GM21576 (cell line): Measurements from ENCODE around the gene MYCBPAP.

ENCODE experiments used
- ATAC-seq: cut with Tn5 transposase; IDR thresholded peaks from one replicate; pipeline ENCODE4 v1.9.1; 2021; ENCODE audit warnings: mild to moderate bottlenecking, moderate library complexity; ENCODE audit not compliant: unreplicated experiment

The MYCBPAP gene

DNA sequence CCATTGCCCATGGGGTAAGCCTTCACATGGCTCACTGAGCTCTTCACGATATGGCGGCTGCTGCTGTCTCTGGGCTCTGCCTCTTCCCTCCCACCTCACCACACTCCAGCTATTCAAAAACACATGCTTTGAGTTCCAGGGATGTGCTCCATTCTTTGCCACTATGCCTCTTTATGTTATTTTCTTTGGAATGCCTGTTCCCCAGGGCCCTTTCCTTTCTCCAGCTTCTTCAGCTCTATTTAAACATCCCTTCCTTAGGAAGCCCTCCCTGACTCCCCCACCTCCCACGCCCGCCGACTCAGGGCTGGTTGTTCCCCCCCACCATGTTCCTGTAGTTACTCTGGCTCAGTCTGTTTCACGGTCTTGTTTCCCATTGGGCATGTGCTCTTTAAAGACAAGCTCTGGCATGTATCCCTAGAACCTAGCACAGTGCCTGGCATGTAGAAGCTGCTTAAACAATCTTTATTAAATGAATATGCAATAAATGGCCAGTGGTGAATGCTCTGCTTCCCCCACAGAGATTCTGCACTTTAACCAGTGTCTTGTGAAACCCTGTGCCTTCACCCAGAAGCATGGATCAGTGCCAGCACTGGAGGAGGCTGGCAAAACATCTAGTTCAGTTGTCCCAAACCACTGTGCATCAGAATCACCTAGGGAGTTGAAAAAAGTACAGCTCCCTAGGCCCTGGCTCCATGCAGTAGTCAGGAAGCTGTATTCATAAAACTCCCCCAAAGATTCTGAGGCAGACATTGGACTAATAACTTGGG lies 6.9 kb downstream of the MYCBPAP start:
- no peak for ATAC-seq

DNA sequence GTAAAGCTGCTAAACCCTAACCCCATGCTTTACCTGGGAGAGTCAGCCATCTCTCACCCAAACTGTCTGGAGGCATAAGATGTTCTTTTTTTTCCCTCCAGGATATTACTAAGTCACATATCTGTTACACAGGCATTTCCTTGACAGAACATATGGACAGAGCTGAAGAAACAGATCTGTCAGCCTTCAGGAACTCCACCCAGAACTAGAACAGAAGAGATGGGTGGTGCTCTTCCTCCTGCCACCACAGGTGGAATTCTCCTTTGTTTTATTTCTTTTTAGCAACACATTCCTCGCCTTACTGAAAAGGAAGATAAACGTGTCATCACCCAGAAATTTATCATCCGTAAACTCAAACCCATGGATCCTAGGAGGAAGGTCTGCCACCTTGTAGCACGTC lies 8.8 kb downstream of the MYCBPAP start:
- ATAC-seq = no peak

DNA sequence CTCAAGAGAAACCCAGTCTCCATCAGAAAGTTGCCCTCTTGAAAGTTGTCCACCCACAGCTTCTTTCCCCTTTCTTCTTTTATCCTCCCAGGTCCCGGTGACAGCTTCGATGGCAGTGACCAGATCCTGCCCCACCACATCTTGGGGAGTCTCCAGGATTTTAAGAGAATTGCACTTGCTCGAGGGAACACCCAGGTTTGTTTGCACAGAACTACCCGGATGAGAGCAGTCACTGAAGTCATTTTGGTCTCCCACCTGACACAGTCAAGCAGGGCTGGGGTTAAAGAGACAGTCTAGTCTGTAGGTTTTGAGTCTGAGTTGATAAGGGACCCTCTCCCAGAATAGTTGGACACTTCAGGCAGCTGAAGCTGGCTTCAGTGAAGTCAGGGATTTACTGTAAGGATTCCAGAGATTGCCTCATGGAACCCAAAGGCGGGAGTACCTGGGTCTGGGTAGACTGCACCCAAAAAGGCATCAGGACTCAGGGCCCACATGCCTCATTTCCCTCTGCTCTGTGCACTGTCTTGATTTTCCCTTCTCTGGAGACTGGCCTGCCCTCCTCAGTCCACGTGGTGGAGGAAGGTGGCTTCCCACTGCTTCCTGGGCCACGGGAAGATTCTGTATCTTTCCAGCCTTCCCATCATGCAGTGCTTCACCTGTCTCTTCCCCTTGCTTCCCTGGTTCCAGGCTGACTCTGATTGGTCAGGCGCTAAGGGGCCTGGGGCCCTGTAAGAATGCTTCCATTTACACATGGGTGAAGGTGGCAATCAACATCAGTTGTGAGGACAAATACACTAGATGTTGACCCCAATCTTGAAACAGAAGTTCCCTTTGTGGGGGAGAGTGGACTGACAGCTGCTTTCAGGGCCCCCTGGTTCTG lies 9.5 kb downstream of the MYCBPAP start:
- ATAC-seq = no peak

DNA sequence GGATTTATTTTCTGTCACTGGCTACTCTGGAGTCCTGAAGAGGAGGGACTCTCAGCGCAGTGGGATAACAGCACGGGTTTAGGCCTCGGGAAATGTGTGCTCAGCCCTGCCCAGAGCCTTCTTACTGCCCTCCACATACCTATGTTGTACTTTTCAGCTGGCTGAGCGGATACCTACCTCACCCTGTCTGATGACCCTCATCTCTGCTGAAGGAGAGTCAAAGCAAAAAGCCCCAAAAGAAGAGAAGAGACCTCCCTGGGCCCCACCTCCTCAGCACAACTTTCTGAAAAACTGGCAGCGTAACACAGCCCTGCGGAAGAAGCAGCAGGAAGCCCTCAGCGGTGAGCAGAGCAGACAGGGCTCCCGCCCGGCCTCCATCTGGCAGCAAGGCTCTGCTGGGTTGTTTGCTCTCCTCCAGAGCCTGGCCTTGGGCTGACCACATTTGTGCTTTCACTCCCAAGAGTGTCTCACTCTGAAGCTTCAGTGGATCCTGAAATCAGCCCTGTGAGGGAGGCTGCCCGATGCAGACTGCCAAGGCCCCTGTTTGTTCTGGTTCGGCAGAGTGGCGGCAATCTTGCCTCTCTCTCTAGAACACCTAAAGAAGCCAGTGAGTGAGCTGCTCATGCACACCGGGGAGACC lies 10.3 kb downstream of the MYCBPAP start:
- no peak for ATAC-seq

DNA sequence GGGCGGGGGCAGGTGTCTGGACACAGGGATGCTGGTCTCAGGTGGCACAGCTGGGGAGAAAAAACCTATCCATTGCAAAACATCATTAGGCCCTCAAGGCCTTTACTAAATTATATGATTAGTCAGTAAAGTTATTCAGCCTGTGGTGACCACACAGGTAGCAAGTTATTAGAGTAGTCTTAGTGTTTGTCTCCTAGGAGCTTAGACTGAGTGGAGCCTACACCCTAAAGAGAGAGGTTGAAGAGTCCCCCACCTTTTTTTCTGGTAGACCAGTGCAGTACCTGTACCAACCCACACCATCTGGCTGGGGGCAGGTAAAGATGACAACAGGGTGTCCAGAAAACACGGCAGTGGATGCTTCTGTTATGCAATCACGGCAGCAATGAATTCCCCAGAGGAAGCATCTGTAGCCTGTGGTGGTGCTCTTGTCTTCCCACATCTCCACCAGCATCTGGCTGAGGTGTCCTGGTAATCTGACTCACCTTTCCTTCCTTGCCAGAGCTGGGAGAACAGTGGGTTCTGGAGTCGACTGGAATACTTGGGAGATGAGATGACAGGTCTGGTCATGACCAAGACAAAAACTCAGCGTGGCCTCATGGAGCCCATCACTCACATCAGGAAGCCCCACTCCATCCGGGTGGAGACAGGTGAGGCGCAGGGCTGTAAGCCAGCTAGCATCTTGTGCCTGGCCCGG lies 11.0 kb downstream of the MYCBPAP start:
- ATAC-seq = no peak

DNA sequence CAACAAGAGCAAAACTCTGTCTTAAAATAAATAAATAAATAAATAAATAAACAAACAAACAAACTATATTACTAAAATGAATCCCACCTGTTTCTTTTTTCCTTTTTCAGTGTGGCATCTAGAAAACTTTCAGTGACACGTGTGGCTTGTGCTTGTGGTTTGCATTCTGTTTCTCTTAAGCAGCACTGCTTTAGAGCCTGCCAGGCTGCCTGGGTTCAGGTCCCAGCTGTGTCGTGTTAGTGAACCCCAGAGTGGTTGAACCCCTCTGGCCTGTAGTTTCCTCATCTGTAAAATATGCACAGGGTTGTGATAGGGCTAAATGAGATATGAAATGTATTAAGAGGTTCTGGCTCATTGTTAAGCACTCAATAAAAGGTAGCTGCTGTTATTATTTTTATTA lies 12.2 kb downstream of the MYCBPAP start:
- no peak for ATAC-seq

DNA sequence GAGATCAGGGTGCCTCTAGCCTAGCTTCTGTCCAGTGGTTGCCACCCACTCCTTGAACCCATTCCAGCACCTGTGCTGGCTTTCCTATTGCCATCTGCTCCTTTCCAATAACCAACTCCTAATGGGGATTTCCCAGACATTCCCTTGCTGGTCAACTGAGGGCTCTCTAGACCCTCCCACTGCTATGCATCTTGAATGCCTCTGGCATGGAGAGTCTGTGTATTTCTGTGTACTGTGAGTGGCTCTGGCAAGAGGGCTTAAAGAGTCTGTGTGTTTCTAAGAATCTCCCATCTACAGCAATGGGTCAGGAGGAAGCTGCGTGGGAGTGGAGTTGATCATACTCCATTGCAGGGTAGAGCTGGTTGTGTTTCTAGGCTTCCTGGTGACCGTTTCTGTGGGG lies 13.3 kb downstream of the MYCBPAP start:
- no peak for ATAC-seq

DNA sequence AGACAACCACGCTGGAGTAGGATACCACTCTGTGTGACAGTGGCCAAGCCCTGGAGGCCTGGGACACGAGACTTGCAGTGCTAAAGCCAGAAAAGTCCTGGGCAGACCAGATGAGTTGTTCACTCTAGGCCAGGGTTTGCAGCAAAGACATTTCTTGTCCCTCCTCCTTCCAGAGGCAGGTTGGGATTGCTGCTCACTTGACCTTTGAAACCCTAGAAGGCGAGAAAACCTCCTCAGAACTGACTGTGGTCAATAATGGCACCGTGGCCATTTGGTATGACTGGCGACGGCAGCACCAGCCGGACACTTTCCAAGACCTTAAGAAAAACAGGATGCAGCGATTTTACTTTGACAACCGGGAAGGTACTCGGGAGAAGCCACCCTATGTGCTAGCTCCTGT lies 14.5 kb downstream of the MYCBPAP start:
- no peak for ATAC-seq

DNA sequence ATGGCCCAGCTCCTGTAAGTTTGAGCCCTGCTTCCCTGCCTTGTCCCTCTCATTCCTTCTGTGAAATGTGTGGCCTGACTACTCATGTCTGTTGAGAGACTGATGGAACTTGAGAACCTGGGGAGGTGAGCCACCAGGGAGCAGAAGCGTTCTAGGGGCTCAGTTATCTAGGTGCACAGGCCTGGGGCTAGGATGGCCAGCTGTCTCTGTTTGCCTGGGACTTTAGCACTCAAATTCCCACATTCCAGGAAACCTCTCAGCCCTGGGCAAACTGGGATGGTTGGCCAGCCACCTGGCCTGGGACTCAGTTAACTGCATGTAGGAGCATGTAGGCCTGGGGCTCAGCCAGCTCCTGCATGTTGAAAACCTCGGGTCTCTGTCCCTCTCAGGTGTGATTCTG lies 15.0 kb downstream of the MYCBPAP start:
- ATAC-seq = no peak

DNA sequence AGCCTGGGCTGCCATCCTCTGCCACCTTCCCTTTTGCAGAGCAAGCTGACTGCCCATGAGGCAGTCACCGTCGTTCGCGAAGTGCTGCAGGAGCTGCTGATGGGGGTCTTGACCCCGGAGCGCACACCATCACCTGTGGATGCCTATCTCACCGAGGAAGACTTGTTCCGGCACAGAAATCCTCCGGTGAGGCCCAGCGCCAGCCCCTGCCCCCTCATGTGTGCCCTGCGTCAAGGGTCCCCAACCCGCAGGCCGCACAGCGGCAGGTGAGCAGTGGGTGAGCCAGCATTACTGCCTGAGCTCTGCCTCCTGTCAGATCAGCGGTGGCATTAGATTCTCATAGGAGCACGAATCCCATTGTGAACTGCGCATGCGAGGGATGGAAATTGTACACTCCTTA lies 16.6 kb downstream of the MYCBPAP start:
- ATAC-seq = no peak

DNA sequence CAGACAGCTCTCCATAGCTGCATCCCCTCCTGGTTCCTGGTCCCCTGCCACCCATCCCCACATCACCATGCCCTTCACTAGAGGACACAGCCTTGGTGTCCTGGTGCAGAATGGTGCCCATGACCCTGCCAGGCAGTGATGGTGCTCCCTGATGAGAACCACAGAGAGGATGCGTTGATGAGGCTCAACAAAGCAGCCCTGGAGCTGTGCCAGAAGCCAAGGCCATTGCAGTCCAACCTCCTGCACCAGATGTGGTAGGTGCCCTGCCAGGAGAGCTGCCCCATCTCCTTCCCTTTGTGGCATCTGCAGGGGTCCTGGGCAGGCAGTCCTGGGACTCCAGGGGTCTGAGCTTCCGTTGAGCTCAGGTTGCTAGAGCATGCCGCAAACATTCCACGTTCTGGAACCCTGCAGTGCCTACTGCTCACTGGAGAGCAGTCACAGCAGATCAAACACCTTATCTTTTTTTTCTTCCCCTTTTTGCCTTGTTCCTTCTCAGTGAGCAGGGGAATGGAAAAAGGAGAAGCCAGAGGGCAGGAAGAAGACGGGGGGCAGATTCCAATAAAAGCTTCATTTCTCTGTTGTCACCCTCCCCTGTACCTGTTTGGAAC lies 19.0 kb downstream of the MYCBPAP start:
- no peak for ATAC-seq

DNA sequence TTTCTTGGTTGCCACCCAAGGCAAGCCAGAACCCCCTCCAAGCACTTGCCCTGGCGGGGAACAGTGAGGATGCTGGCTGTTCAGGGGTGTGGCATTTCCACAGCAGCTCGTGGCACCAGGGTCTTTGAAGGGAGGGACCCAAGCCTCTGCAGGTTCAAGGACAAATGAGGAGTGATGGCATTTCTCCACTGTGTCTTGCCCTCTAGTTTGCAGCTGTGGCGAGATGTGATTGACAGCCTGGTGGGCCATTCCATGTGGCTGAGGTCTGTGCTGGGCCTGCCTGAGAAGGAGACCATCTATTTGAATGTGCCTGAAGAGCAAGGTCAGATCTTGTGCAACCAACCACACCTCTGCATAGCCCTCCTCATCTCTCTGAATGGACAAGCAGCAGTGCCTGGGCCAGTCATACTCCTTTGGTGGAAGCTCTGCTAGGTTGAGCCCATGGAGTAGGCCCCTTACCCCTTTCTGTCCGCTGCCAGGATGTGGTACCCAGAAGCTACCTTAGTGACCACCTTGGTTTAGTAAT lies 19.8 kb downstream of the MYCBPAP start:
- ATAC-seq = no peak

DNA sequence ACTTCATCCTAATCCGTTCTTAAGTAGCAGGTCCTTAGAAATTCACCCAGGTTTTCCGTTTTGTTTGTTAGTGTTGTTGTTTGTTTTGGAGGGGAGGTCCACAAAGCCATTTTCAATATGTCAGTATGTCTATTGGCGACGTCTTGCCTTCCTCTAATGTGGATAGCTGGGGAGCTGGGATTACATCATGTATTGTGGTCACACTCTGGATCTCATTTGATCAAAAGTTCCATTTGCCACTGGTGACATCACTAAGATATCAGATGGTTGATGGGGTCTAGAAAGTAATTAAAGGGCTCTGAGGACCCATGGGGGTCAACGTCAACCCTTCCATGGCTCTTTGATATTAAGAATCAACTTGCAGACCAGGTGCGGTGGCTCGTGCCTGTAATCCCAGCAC lies 21.6 kb downstream of the MYCBPAP start:
- ATAC-seq = no peak

DNA sequence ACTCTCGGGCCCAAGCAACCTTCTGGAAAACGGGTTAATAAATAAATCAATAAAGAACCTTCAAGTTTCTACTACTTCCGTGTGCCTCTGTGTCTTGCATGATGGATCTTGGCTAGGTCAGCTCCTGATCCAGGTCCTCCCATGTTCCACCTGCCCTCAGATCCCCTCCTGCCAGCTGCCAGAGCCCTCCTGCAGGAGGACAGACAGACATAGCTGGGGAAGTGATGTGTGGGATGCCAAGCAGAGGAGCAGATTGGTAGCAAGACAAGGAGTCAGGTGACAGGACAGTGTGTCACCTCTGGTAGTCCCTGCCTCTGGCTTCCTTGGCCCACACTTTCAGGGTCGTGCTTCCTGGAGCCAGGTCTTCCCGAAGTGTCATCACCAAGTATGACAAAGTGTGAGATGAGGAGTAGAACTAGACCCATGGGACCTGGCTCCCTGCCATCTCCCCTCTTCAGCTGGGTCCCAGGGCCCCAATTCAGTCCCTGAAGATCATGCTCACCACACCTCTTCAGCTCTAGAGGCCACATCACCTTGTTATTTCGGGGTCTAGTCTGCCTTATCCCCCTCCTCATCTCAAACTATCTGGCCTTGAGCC lies 23.3 kb downstream of the MYCBPAP start:
- ATAC-seq = no peak

DNA sequence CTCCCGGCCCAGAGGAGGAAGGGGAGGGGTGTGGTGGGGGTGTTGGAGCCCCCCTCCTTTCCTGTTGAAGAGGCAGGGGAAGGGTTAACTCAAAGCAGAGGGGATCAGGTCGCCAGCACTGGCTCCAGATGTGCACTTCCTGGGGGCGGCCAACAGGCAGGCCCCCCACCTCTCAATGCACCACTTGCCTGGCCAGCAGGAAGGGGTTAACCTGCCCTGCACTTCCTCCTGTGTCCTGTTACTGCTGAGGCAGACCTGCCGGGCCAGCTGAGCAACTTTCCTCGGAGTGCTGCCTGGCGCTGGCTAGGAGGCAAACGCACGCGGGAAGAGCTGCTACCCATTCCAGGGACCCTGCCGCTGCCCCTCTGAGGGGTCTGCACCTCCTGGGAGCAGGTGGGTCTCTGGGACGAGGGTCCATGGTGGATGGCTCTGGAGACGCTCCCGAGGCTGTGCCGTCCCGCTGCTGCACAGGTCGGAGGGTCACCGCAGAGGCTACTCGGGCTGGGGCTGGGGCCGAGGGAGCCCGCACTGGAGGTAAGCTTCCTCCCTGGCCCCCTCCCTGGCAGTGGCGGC lies 24.3 kb downstream of the MYCBPAP start, which contains the start of gene EPN3:
Gene EPN3, plus strand, starts transcription at position 284 of the 573 bp plus-strand sequence. CDS start 3,822 bp downstream, outside the sequence.
- ATAC-seq = no peak

DNA sequence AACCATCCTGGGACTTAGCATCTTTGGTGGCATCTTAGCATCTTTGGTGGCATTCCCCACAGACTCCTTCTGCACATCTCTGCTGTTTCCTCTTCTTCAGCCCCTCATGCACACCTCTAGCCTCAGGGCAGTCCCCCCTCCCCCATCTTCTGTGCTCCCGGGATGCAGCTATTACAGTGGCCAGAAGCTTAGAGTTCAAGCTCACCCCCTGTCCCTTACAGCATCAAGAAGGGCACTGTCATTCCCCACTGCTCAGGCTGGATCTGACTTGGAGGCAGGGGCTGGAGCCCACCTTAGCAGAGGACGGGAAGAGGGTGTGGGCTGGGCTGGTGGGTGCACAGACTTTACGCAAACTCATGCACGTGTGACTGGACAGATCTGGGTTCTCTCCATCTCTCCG lies 24.9 kb downstream of the MYCBPAP start:
- ATAC-seq = no peak

DNA sequence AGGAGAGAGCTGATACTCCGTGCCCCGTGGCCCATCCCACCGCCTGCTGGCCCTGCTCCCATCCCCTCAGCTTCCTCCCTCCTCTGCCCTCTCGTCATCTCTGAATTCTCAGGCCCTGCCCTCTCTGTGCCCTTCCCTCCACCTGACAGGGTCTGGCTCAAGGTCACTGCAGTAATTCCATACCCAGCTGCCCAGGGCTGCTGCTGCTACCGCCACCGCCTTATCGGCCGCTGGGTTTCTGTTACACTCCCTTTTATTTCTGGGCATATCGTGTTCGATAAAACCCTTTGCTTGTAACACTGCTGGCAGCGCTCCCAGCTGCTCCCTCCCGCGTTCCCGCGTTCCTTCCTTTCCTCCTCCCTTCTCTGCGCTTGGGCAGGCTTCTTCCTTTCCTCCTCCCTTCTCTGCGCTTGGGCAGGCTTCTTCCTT lies 25.5 kb downstream of the MYCBPAP start:
- no peak for ATAC-seq

DNA sequence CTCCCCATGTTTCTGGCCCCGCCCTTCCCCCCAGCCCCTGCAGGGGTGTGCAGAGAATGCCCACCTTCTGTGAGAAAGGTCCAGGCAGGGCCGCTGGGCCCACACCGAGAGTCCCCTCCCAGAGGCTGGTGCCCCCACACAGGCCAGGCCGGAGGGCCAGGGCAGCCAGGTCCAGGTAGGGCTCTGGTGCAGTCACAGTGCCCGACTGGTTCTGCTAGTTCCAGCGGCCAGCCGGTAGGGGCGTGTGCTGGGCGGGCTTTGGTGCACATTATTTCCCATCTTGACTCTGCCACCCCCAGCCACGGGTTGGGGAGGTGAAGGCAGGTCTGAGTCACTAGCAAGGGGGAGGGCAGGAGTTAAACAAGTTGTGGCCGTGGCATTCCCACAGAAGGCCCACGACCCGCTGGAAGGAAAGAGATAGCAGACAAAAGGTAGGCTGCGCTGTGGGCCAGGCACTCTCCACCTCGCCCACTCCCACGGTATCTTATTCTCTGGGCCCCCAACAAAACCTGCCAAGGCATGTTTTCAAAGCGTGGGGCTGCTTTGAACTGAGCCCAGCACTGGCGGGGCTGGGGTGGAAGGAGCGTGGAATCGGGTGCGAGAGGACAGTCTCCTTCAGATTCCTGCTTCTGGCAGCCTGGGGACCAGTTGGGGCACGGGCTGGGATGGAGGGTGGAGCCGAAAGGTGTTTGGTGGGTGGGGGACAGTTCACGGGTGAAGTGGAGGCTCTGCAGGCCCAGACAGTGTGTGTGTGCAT lies 26.2 kb downstream of the MYCBPAP start:
- no peak for ATAC-seq

DNA sequence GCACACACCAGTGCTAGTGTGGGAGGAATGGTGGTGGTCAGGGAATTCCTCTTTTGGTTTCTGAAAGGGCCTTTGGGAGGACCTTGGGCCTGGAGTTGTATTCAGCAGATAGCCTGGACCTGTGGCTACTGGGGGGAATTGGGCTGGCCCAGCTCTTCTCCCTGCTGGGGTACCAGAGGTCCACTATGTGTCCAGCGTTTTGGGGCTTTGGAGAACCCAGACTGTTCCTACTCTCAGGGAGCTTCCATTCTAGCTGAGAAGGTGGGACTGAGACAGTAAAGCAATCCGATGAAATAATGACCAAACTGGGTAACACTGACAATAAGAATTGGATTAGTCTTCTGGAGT lies 26.7 kb downstream of the MYCBPAP start:
- ATAC-seq = no peak
